GM19351 (cell line): ENCODE data around the gene AUTS2.

Source experiments
- ATAC-seq: cut with Tn5 transposase; IDR thresholded peaks from one replicate; pipeline ENCODE4 v1.9.1; 2021; ENCODE audit warnings: mild to moderate bottlenecking, moderate library complexity; ENCODE audit not compliant: unreplicated experiment

Gene AUTS2

GRCh38 chr7:70214071-70214470 is 615.8 kb downstream of the AUTS2 start:
- no peak for ATAC-seq

GRCh38 chr7:70215491-70215890 is 617.2 kb downstream of the AUTS2 start:
- peak; percentile 70 for ATAC-seq

- no peak for ATAC-seq
Measured at GRCh38 chr7:70217571-70217970, 619.3 kb downstream of the AUTS2 start.

GRCh38 chr7:70218006-70218405 is 619.7 kb downstream of the AUTS2 start:
- ATAC-seq, result no peak

GRCh38 chr7:70219061-70219460 is 620.8 kb downstream of the AUTS2 start:
- ATAC-seq, result no peak

- no peak for ATAC-seq
Measured at GRCh38 chr7:70229242-70229641, 631.0 kb downstream of the AUTS2 start.

- no peak for ATAC-seq
Measured at GRCh38 chr7:70230761-70231160, 632.5 kb downstream of the AUTS2 start.

- ATAC-seq, result no peak
Measured at GRCh38 chr7:70233776-70234175, 635.5 kb downstream of the AUTS2 start.

- no peak for ATAC-seq
Measured at GRCh38 chr7:70237256-70237655, 639.0 kb downstream of the AUTS2 start.

GRCh38 chr7:70237831-70238575 is 639.7 kb downstream of the AUTS2 start:
- peak; percentile 100 for ATAC-seq

- no peak for ATAC-seq
Measured at GRCh38 chr7:70239918-70240317, 641.6 kb downstream of the AUTS2 start.

- no peak for ATAC-seq
Measured at GRCh38 chr7:70240873-70241272, 642.6 kb downstream of the AUTS2 start.

GRCh38 chr7:70241536-70242175 is 643.4 kb downstream of the AUTS2 start:
- no peak for ATAC-seq

GRCh38 chr7:70242826-70243225 is 644.6 kb downstream of the AUTS2 start:
- no peak for ATAC-seq

- no peak for ATAC-seq
Measured at GRCh38 chr7:70243443-70243842, 645.2 kb downstream of the AUTS2 start.

GRCh38 chr7:70257921-70258320 is 659.6 kb downstream of the AUTS2 start:
- no peak for ATAC-seq

- ATAC-seq, result no peak
Measured at GRCh38 chr7:70259502-70259901, 661.2 kb downstream of the AUTS2 start.

- ATAC-seq, result no peak
Measured at GRCh38 chr7:70263471-70264255, 665.4 kb downstream of the AUTS2 start.

- ATAC-seq, result no peak
Measured at GRCh38 chr7:70266186-70266585, 667.9 kb downstream of the AUTS2 start.

- no peak for ATAC-seq
Measured at GRCh38 chr7:70267381-70268120, 669.3 kb downstream of the AUTS2 start.

GRCh38 chr7:70268179-70268578 is 669.9 kb downstream of the AUTS2 start:
- no peak for ATAC-seq
